ENCODE measurements around the gene ZMYM2.

DNA sequence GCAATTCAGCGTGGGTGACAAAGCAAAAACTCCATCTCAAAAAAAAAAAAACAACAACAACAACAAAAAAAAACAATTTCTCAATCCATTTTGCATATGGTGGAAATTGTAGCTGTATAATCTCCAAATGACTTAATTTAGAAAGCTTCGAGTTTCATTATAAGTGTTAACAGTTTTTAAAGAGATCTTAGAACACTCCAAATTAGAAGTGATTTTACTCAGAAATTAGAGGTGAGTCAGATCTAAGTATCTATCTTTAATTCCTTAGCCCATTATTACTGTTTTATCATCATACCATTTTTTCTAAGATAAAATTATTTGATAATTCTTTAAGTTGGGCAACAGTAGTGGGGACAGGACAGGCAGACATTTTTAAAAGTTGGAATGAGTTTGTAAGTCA is 60.5 kb downstream of the ZMYM2 start:
- TF ChIP-seq, protein P1, sequence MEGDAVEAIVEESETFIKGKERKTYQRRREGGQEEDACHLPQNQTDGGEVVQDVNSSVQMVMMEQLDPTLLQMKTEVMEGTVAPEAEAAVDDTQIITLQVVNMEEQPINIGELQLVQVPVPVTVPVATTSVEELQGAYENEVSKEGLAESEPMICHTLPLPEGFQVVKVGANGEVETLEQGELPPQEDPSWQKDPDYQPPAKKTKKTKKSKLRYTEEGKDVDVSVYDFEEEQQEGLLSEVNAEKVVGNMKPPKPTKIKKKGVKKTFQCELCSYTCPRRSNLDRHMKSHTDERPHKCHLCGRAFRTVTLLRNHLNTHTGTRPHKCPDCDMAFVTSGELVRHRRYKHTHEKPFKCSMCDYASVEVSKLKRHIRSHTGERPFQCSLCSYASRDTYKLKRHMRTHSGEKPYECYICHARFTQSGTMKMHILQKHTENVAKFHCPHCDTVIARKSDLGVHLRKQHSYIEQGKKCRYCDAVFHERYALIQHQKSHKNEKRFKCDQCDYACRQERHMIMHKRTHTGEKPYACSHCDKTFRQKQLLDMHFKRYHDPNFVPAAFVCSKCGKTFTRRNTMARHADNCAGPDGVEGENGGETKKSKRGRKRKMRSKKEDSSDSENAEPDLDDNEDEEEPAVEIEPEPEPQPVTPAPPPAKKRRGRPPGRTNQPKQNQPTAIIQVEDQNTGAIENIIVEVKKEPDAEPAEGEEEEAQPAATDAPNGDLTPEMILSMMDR (conservative IDR thresholded peaks at IDR 0.05 in 1 of 2, IDR thresholded peaks at IDR 0.05 in 1 of 2; ENCODE audit: low read depth in 1 of 2, low read length in 2 of 2), result no peak
- no peak for TF ChIP-seq EZH2 (IDR thresholded peaks at IDR 0.05; ENCODE audit: low read length, missing control alignments)

Measured in fibroblast of lung (primary cell).